HepG2 (cell line): ENCODE measurements around the gene PRKRIP1. TPM values are rescaled to one million over a fixed set of nuclear protein-coding genes. Genes with fewer than 3 reads are reported as not detected.

Experiments
- ATAC-seq: fragments of 200-7000 bp; cut with Tn5 transposase; 3 replicates; pipeline ENCODE4 v1.9.1; 2020; ENCODE audit warnings: mild to moderate bottlenecking, moderate library complexity
- BruUV-seq: library from RNA; stranded (reverse); fragments of 400-500 nt; replicated peaks from 2 replicates; lab custom pipeline; 2021; lab: Mats Ljungman, UMichigan
- CTCF ChIA-PET: fragments of 300-600 bp; formaldehyde crosslinking; extraction: SDS; loops from one replicate; lab custom pipeline; 2021; ENCODE audit warnings: low total read pairs, inconsistent platforms, low intra/inter-chr PET ratio; lab: Yijun Ruan, JAX
- POLR2A ChIA-PET: fragments of 350-600 bp; sonication (Branson Sonifier 250); formaldehyde crosslinking; loops from one replicate; lab custom pipeline; 2020; ENCODE audit warnings: antibody characterized with exemption, inconsistent platforms; lab: Yijun Ruan, JAX
- DNase-seq: peaks from one replicate; pipeline ENCODE4 v3.0.0-alpha.2; 2015; ENCODE audit warnings: low spot score
- FAIRE-seq: peaks from 3 replicates; lab custom pipeline; 2011; peaks lifted over from hg19 to GRCh38; lab: Jason Lieb, UNC
- H2AFZ ChIP-seq: one replicate; pipeline ENCODE4 v1.6.1; 2011; ENCODE audit warnings: low read length, inconsistent platforms
- H3K27ac ChIP-seq: fragments of 300-600 bp; 3 replicates; pipeline ENCODE4 v1.8.0; 2011; ENCODE audit warnings: mixed run types, mild to moderate bottlenecking, mixed read lengths, low read length, inconsistent platforms; ENCODE audit not compliant: insufficient read depth; ENCODE audit errors: extremely low read length
- H3K27me3 ChIP-seq, 2 experiments: fragments of 200-600 bp in 1 of 2; 2 replicates in 1 of 2; 3 replicates in 1 of 2; pipeline versions ENCODE4 v1.6.0 to v1.8.0; 2011; ENCODE audit warnings: low read length in 2 of 2, mild to moderate bottlenecking in 2 of 2, moderate library complexity in 2 of 2, inconsistent platforms in 1 of 2; ENCODE audit not compliant: insufficient read depth in 2 of 2, control insufficient read depth in 1 of 2
- H3K36me3 ChIP-seq, 2 experiments: fragments of 200-600 bp in 1 of 2; replicated peaks in 1 of 2; 2 replicates in 1 of 2; 3 replicates in 1 of 2; pipeline versions ENCODE4 v1.5.1 to v1.8.0; 2011; ENCODE audit warnings: low read length in 2 of 2, inconsistent platforms in 1 of 2; ENCODE audit not compliant: insufficient read depth in 2 of 2, control insufficient read depth in 1 of 2
- H3K4me1 ChIP-seq: 2 replicates; pipeline ENCODE4 v1.5.1; 2012; ENCODE audit warnings: low read length, inconsistent platforms; ENCODE audit not compliant: insufficient read depth
- H3K4me2 ChIP-seq: 2 replicates; pipeline ENCODE4 v1.6.0; 2011; ENCODE audit warnings: low read depth, low read length, inconsistent platforms
- H3K4me3 ChIP-seq, 3 experiments: fragments of 200-600 bp in 1 of 3; sonication (generic), shearing (Covaris generic) in 1 of 3; replicated peaks in 1 of 3; 2 replicates each; pipeline ENCODE4 v1.5.1; 2011 to 2016; ENCODE audit warnings: low read length in 3 of 3, inconsistent platforms in 2 of 3, low read depth in 2 of 3, mild to moderate bottlenecking in 2 of 3, control low read depth in 1 of 3, mixed read lengths in 1 of 3; ENCODE audit not compliant: insufficient read depth in 1 of 3
- H3K79me2 ChIP-seq: one replicate; pipeline ENCODE4 v1.6.1; 2011; ENCODE audit warnings: low read length, inconsistent platforms; ENCODE audit not compliant: insufficient read depth
- H3K9ac ChIP-seq: 2 replicates; pipeline ENCODE4 v1.6.0; 2011; ENCODE audit warnings: mild to moderate bottlenecking, low read depth, low read length, inconsistent platforms; ENCODE audit not compliant: insufficient read depth
- H3K9me3 ChIP-seq: 2 replicates; pipeline ENCODE4 v1.5.1; 2012; ENCODE audit warnings: mild to moderate bottlenecking, low read length
- H4K20me1 ChIP-seq: 2 replicates; pipeline ENCODE4 v1.6.0; 2011; ENCODE audit warnings: inconsistent platforms, mild to moderate bottlenecking, low read length, moderate library complexity; ENCODE audit not compliant: insufficient read depth
- ADNP ChIP-seq: sonication (generic); formaldehyde crosslinking; IDR thresholded peaks from 2 replicates; pipeline ENCODE4 v1.4.0; 2020; ENCODE audit warnings: missing genetic modification reagents
- BRCA1 ChIP-seq: sonication (generic); formaldehyde crosslinking; IDR thresholded peaks from 2 replicates; pipeline ENCODE4 v1.4.0; 2020; ENCODE audit warnings: missing genetic modification reagents
- DPF2 ChIP-seq: sonication (generic); formaldehyde crosslinking; IDR thresholded peaks from 2 replicates; pipeline ENCODE4 v1.4.0; 2020; ENCODE audit warnings: mild to moderate bottlenecking, low read depth, missing genetic modification reagents, borderline replicate concordance
- FLYWCH1 ChIP-seq: sonication (generic); formaldehyde crosslinking; IDR thresholded peaks from 2 replicates; pipeline ENCODE4 v1.8.1; 2023; ENCODE audit warnings: mild to moderate bottlenecking, missing genetic modification reagents
- HNF4G ChIP-seq, 2 experiments: sonication (generic) in 1 of 2; formaldehyde crosslinking in 1 of 2; IDR thresholded peaks; 2 replicates each; pipeline versions ENCODE4 v1.4.0 to v1.6.1; 2011 to 2020; ENCODE audit warnings: borderline replicate concordance in 2 of 2, low read depth in 2 of 2, mild to moderate bottlenecking in 2 of 2, low read length in 1 of 2, missing genetic modification reagents in 1 of 2, moderate library complexity in 1 of 2
- PHB2 ChIP-seq: fragments of 450-650 bp; IDR thresholded peaks from 2 replicates; pipeline ENCODE4 v1.6.1; 2018; ENCODE audit not compliant: partially characterized antibody
- PHF20 ChIP-seq: sonication (generic); formaldehyde crosslinking; IDR thresholded peaks from 2 replicates; pipeline ENCODE4 v1.5.0; 2020; ENCODE audit warnings: mild to moderate bottlenecking, missing genetic modification reagents
- PHF21A ChIP-seq: sonication (generic); formaldehyde crosslinking; IDR thresholded peaks from 2 replicates; pipeline ENCODE4 v1.5.0; 2020; ENCODE audit warnings: mild to moderate bottlenecking, missing genetic modification reagents
- RARG ChIP-seq: sonication (generic); formaldehyde crosslinking; IDR thresholded peaks from 2 replicates; pipeline ENCODE4 v1.4.0; 2020; ENCODE audit warnings: low read depth, mild to moderate bottlenecking, missing genetic modification reagents
- YY1 ChIP-seq: IDR thresholded peaks from 2 replicates; pipeline ENCODE4 v1.6.1; 2011; ENCODE audit warnings: low read length, low read depth, moderate library complexity, mild to moderate bottlenecking; ENCODE audit not compliant: insufficient read depth, insufficient replicate concordance
- ZBTB7B ChIP-seq: sonication (generic); formaldehyde crosslinking; IDR thresholded peaks from 2 replicates; pipeline ENCODE4 v1.4.0; 2020; ENCODE audit warnings: missing genetic modification reagents
- ZNF44 ChIP-seq: sonication (generic); formaldehyde crosslinking; IDR thresholded peaks from 2 replicates; pipeline ENCODE4 v1.5.1; 2020; ENCODE audit warnings: mild to moderate bottlenecking, missing genetic modification reagents
- ZNF781 ChIP-seq: sonication (generic); formaldehyde crosslinking; IDR thresholded peaks from 2 replicates; pipeline ENCODE4 v1.5.1; 2020; ENCODE audit warnings: borderline replicate concordance, mild to moderate bottlenecking, missing genetic modification reagents; ENCODE audit errors: not compliant biosample characterization
- ZSCAN22 ChIP-seq: sonication (generic); formaldehyde crosslinking; IDR thresholded peaks from 2 replicates; pipeline ENCODE4 v1.4.0; 2020; ENCODE audit warnings: mild to moderate bottlenecking, missing genetic modification reagents
- WGBS: methylation state at CpG from one replicate; pipeline ENCODE4 v1.1.6; 2017; ENCODE audit warnings: low lambda C conversion rate; 5-methylcytosine and 5-hydroxymethylcytosine counted together
- in situ Hi-C: cut with HindIII; loops from 2 replicates; pipeline ENCODE4 v1.10.0; 2017; ENCODE audit warnings: low pct_unique_long_range_greater_than_20kb; ENCODE audit not compliant: extremely low pct_ligation_motif_present
- intact Hi-C: fragments of 100-400 bp; cut with micrococcal nuclease; formaldehyde crosslinking; loops from one replicate; pipeline ENCODE4 v1.10.0; 2022; ENCODE audit not compliant: unreplicated experiment
- polyA plus RNA-seq, 8 experiments: library from polyadenylated mRNA; depleted of rRNA in 3 of 8; stranded (reverse) in 7 of 8; unstranded in 1 of 8; fragments of >200 nt; fragmentation: Illumina TruSeq in 4 of 8; extraction: Trizol in 4 of 8; gene quantifications; 2 replicates each; pipeline versions ENCODE4 v1.2.1 to v1.2.3, GENCODE V29; 2011 to 2016; ENCODE audit warnings: low read depth in 4 of 8, missing spikeins in 1 of 8, mixed read lengths in 1 of 8; ENCODE audit not compliant: insufficient read depth in 1 of 8
- total RNA-seq, 5 experiments: library from RNA; depleted of rRNA; stranded (reverse); fragments of >200 nt; fragmentation: Illumina TruSeq; extraction: Trizol; gene quantifications; 2 replicates each; pipeline ENCODE4 v1.2.3, GENCODE V29; 2016; ENCODE audit warnings: low read depth in 1 of 5
- TF ChIP-seq, protein P1 (sequence below): sonication (generic); formaldehyde crosslinking; IDR thresholded peaks from 2 replicates; pipeline ENCODE4 v1.4.0; 2020; ENCODE audit warnings: mild to moderate bottlenecking, missing genetic modification reagents
- TF ChIP-seq, protein P2 (sequence below): sonication (generic); formaldehyde crosslinking; IDR thresholded peaks from 2 replicates; pipeline ENCODE4 v1.8.1; 2022; ENCODE audit warnings: mild to moderate bottlenecking, missing genetic modification reagents
- TF ChIP-seq, protein P3 (sequence below): IDR thresholded peaks from 2 replicates; pipeline ENCODE4 v1.6.1; 2016; ENCODE audit warnings: missing biosample characterization, missing genetic modification reagents, low read depth
- TF ChIP-seq, protein P4 (sequence below): sonication (generic); formaldehyde crosslinking; IDR thresholded peaks from 2 replicates; pipeline ENCODE4 v1.5.0; 2020; ENCODE audit warnings: mild to moderate bottlenecking, missing genetic modification reagents, moderate library complexity

The PRKRIP1 gene
- total and polyA plus RNA-seq, 2 of the 13 experiments (the other 11 are each of a cell fraction or from before 2014, with no cell fraction given) = 13.2 to 16.8 TPM

DNA sequence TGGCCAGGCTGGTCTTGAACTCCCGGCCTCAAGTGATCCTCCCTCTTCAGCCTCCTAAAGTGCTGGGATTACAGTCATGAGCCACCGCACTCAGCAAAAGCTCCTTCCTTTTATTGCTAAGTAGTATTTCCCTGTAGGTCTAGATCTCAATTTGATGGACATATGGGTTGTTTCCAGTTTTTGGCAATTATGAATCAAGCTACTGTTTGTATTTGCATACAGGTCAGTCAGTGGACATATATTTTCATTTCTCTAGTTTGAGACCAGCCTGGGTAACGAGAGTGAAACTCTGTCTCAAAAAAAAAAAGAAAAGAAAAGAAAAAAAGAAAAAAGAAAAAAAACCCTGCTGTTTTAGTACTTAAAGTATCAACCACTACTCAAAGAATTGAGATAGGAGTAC is 6.4 kb upstream of the PRKRIP1 start:
- POLR2A ChIA-PET = no interaction called here
- Histone ChIP-seq H3K4me1 (no peaks in the 10 kb centered on the region), H3K36me3 (peaks cover 9 to 27% of the 10 kb centered on the region in 2 experiments), H2AFZ (no peak overlapping the region), H3K27me3 (no peaks in the 10 kb centered on the region), H3K79me2 (no peaks in the 10 kb centered on the region), H3K4me3 (no peak overlapping the region), H3K9ac (no peak overlapping the region), H3K27ac (no peak overlapping the region), H3K4me2 (no peak overlapping the region), H4K20me1 (peaks cover 4% of the 10 kb centered on the region; the same call in 1 of the 2 replicates), H3K9me3 (no peaks in the 10 kb centered on the region)
- in situ Hi-C loops (loop anchor here (5.0 kb wide), 1 partner anchor 103 kb away; the partner anchor contains the start of gene SH2B2), intact Hi-C loops (loop anchor here (2.0 kb wide), 1 partner anchor 111 kb away; no protein-coding TSS in a partner anchor)
- 77% methylated on average over 3 of the region's 3 CpGs for WGBS
- no TSS peak for BruUV-seq
- CTCF ChIA-PET = interaction anchor here (2.2 kb wide), 1 partner anchor 111 kb away, joined by 51 read pairs; no protein-coding TSS in a partner anchor
- TF ChIP-seq ADNP (CRISPR knock-in tag) = no peak
- TF ChIP-seq ZSCAN22 (CRISPR knock-in tag) = no peak
- TF ChIP-seq DPF2 (CRISPR knock-in tag) = no peak
- no peak for TF ChIP-seq PHB2
- TF ChIP-seq ZNF781 = no peak
- TF ChIP-seq ZNF44 (CRISPR knock-in tag) = no peak
- TF ChIP-seq BRCA1 = no peak
- TF ChIP-seq, protein P1, sequence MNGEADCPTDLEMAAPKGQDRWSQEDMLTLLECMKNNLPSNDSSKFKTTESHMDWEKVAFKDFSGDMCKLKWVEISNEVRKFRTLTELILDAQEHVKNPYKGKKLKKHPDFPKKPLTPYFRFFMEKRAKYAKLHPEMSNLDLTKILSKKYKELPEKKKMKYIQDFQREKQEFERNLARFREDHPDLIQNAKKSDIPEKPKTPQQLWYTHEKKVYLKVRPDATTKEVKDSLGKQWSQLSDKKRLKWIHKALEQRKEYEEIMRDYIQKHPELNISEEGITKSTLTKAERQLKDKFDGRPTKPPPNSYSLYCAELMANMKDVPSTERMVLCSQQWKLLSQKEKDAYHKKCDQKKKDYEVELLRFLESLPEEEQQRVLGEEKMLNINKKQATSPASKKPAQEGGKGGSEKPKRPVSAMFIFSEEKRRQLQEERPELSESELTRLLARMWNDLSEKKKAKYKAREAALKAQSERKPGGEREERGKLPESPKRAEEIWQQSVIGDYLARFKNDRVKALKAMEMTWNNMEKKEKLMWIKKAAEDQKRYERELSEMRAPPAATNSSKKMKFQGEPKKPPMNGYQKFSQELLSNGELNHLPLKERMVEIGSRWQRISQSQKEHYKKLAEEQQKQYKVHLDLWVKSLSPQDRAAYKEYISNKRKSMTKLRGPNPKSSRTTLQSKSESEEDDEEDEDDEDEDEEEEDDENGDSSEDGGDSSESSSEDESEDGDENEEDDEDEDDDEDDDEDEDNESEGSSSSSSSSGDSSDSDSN (CRISPR knock-in tag) = no peak
- TF ChIP-seq PHF21A = no peak
- TF ChIP-seq, protein P2, sequence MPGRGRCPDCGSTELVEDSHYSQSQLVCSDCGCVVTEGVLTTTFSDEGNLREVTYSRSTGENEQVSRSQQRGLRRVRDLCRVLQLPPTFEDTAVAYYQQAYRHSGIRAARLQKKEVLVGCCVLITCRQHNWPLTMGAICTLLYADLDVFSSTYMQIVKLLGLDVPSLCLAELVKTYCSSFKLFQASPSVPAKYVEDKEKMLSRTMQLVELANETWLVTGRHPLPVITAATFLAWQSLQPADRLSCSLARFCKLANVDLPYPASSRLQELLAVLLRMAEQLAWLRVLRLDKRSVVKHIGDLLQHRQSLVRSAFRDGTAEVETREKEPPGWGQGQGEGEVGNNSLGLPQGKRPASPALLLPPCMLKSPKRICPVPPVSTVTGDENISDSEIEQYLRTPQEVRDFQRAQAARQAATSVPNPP (CRISPR knock-in tag) = no peak
- no peak for TF ChIP-seq FLYWCH1 (CRISPR knock-in tag)
- TF ChIP-seq, protein P3, sequence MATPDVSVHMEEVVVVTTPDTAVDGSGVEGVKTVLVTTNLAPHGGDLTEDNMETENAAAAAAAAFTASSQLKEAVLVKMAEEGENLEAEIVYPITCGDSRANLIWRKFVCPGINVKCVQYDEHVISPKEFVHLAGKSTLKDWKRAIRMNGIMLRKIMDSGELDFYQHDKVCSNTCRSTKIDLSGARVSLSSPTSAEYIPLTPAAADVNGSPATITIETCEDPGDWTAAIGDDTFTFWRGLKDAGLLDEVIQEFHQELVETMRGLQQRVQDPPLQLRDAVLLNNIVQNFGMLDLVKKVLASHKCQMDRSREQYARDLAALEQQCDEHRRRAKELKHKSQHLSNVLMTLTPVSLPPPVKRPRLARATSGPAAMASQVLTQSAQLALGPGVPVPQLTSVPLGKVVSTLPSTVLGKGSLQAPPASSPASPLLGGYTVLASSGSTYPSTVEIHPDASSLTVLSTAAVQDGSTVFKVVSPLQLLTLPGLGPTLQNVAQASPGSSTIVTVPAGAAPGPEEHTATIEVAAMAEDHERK = no peak
- no peak for TF ChIP-seq HNF4G (IDR thresholded peaks at IDR 0.05; ENCODE audit: borderline replicate concordance, low read depth, low read length)
- TF ChIP-seq HNF4G (CRISPR knock-in tag; IDR thresholded peaks at IDR 0.05; ENCODE audit: borderline replicate concordance, low read depth) = no peak
- TF ChIP-seq PHF20 (CRISPR knock-in tag) = no peak
- TF ChIP-seq, protein P4, sequence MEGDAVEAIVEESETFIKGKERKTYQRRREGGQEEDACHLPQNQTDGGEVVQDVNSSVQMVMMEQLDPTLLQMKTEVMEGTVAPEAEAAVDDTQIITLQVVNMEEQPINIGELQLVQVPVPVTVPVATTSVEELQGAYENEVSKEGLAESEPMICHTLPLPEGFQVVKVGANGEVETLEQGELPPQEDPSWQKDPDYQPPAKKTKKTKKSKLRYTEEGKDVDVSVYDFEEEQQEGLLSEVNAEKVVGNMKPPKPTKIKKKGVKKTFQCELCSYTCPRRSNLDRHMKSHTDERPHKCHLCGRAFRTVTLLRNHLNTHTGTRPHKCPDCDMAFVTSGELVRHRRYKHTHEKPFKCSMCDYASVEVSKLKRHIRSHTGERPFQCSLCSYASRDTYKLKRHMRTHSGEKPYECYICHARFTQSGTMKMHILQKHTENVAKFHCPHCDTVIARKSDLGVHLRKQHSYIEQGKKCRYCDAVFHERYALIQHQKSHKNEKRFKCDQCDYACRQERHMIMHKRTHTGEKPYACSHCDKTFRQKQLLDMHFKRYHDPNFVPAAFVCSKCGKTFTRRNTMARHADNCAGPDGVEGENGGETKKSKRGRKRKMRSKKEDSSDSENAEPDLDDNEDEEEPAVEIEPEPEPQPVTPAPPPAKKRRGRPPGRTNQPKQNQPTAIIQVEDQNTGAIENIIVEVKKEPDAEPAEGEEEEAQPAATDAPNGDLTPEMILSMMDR (CRISPR knock-in tag) = no peak
- TF ChIP-seq RARG (CRISPR knock-in tag) = no peak
- TF ChIP-seq YY1 = no peak
- no peak for TF ChIP-seq ZBTB7B (CRISPR knock-in tag)
- DNase-seq (no peak), ATAC-seq (no peak), FAIRE-seq (no peak)
